DMS153 treated with DMSO at 0.1 percent for 48 hours (cell line): Measurements from ENCODE around the gene SYT1.

ENCODE experiments used
- DNase-seq: peaks from one replicate; lab custom pipeline; 2025; ENCODE audit not compliant: unreplicated experiment; lab: John Stamatoyannopoulos, UW

The SYT1 gene

GRCh38 chr12:79127271-79127751, 262.7 kb downstream of the SYT1 start:
- DNase-seq: no peak

DNA sequence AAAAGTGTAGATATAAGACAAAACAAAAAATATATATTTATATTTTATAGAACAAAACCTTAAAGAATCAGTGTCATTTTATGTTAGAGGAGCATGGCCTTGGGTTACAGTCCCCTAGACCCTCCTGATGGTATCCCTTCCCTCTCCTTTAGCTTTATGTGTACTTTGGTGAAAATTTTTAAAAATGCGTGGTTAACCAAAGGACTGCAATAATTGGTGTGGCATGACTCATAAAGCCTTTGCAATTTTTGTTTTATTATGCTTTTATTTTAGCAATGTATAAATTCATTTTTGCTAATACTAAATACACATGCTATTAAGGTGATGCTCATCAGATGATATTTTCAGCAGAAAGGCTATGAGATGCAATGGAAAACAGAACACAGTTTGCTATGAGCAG, 264.4 kb downstream of the SYT1 start:
- no peak for DNase-seq

DNA sequence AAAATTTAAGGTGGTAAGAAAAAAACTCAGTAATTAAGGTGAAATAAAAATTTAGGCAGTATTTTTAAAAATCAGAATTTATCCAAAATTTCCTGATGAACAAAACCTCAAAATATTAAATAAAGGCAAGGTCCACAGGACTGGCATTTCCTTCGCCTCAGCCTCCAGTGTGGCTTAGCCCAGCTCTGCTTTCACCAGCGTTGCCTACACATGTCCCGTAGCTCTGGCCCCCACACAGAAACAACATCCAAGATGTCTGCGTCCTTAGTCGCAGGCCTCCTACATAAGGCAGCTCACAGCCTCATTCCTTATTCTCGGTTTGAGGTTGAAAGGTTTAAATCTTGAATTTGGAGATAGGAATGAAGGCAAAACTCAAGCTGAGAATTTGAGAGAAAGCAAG, 274.3 kb downstream of the SYT1 start:
- no peak for DNase-seq

DNA sequence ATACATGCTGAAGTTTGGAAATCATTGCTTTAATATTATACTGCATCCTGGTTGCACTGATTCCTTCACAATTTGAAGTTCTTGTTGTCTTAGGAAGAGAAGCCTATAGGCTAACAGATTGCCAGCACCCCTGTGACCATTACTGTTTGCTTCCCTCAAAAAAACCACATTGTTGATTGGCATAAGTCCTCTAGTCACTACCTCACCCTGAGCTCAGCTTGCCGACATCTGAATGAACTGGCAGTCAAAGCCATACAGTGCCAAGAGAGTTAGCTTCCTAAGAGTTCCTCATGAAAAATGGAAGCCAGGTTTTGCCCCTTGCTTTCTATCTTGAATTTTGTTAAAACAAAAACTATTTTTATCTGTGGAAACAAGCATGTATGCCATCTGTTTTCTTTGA, 276.1 kb downstream of the SYT1 start:
- DNase-seq: no peak

DNA sequence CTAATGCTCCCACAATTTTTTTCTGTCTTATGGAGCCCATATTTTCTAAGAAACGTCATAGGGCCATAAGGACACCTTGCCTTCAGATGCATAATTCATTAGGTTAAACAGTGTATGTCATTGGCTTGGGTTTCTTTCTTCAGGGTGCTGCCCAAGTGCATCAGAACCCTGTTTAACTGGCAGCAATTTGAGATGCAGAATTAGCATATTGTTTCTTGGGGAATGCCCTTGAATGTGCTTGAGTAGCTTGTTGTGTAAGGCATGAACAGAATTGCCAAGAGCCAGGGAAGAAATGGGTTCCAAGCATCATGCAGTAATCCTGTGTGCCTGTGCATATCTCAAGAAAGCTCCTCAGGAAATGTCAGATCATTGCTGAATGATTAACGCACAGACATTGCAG, 277.2 kb downstream of the SYT1 start:
- no peak for DNase-seq

- no peak for DNase-seq
These were observed 279.2 kb downstream of the SYT1 start for GRCh38 chr12:79143803-79144202.

DNA sequence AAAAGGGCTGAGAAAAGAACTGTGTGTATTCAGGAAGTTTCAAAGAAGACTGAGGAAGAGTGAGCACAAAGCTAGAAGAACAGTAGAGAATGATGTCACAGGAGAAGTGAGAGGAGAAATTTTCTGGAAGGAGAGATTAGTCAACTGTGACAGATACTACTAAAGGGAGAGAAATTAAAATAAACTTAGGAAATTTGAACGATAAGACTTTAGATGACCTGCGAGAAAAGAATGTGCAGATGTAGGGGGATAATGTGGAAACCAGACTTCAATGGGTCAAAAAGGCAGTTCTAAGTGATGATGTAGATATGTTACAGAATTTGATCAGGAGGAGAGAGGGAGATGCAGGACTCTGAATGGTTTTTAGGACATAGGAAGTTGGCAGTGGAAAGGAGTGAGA, 287.4 kb downstream of the SYT1 start:
- no peak for DNase-seq

- no peak for DNase-seq
These were observed 291.1 kb downstream of the SYT1 start for GRCh38 chr12:79155683-79156082.

DNA sequence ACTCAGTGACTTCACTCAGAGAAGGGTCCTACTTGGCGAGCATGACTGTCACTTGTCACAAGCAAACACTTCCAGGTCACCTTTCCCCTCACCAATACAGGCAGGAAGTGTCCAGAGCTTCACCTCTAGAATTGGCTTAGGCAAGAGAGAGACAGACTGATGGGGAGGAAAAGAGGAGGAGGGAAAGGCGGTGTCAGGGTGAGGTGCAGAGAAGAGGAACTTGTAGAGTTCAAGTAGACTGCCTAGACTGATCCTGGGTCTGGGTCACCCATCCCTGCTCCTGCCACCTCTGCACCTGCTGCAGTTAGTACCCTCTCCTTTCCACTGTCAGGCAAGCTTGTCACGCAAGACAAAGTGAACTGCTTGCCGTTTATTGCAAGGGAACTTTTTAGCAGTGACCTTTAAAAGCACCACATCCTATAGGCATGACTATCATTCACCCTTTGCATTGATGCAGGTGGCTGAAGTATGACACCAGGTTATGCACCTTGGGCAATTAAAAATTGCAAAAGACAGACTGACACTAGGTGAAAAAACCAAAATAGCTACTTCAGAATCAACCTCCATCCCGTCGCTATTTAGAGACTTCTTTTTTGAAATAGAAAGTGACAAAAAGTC, 292.4 kb downstream of the SYT1 start:
- DNase-seq: no peak

DNA sequence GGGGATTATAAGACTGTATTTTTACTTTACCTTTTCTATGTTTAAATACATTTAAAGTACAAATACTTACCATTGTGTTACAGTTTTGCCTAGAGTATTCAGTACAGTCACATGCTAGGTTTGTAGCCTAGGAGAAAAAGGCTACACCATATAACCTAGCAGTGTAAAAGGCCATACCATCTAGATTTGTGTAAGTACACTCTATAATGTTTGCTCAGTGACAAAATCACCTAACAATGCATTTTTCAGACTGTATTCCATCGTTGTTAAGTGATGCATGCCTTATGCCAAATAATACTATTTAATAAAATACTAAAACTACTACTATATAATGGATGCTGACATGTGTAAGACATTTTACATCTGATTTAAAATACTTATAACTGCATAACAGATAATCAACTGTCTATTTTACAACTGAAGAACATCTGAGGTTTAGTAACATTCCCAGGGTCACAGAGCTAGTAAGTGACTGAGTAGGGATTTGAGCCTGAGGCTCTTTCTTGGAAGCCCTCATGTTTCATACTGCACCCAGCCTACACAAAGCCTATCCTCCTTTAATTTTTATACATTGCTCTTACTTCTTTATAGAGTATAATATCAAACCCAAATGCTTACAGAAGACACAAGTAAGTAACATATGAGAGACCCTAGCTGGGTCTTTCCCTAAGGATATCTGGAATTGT, 296.8 kb downstream of the SYT1 start:
- DNase-seq: no peak

GRCh38 chr12:79162147-79162772, 297.7 kb downstream of the SYT1 start:
- DNase-seq: no peak

GRCh38 chr12:79162948-79163347, 298.4 kb downstream of the SYT1 start:
- DNase-seq: no peak

DNA sequence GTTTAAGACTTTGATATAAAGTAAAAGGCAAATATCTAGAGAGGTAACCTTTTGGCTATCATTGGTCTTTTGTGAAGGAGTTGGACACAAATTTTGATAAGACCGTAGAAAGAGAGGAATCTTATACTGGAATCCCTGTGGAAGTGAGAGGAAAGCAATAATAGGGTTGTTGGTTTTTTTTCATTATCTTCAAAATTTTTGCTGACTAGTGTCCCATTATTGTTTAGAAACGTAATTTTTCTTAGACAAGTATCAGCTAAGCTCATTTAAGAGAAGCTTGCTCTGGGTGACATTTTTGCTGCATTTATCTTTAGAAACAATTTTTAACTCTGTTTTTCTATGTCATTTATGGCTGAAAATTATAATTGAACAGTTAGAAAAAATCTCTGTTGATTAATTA, 300.3 kb downstream of the SYT1 start:
- DNase-seq: no peak

DNA sequence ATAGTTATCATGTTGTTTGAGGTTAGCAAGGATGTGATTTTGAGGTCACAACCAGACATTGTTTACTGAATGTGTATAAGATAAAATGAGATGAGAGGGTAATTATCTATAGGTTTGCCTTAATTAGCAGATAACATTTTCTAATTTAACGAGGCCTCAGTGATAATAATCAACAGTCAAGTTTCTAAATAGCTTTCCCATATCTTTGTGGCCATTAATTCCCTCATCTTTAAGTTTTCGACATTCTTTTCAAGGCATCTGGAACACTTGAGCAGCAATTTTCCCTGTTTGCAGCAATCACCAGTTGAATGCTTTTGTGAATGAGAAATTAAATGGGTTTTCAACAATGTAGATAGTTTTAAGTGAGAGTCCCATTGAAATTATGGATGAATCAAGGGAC, 304.1 kb downstream of the SYT1 start:
- no peak for DNase-seq

DNA sequence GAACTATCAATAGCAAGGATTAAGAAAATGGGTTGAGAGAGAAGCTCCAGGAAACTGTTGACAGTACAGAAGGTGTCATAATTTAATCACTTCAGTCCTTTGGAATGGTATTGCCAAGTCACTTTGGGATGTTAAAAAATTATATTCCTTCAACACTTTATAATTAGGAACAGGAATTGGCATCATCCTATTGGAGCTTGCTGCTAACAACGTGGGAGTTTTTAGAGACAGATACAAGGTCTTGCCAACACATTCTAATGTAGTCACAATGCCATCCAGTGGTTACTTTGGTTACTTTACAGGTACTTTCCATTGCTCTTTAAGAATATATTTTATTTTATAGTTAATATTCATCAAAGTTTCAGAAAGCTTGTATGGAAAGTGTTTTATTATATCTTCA, 310.1 kb downstream of the SYT1 start:
- DNase-seq: no peak

- no peak for DNase-seq
These were observed 318.4 kb downstream of the SYT1 start for GRCh38 chr12:79183003-79183402.

DNA sequence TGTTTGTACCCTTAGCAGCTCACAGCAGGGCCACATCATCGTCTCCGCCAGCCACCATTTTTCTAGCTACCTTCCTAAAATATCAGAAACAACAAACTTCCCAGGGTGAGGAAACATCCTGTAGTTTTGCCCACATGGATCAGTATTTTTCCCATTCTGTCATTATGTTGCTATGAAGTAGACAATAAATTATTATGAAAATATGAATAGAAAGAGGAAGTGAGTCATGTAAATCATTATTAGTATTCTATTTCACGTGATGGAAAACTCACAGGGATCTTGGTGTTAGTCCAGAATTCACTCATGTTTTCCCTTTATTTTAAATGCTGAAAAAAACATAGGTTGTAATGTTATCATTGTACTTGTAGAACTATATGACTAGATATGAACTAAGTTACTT, 319.4 kb downstream of the SYT1 start:
- DNase-seq: no peak

GRCh38 chr12:79186506-79186905, 321.9 kb downstream of the SYT1 start:
- DNase-seq: no peak

DNA sequence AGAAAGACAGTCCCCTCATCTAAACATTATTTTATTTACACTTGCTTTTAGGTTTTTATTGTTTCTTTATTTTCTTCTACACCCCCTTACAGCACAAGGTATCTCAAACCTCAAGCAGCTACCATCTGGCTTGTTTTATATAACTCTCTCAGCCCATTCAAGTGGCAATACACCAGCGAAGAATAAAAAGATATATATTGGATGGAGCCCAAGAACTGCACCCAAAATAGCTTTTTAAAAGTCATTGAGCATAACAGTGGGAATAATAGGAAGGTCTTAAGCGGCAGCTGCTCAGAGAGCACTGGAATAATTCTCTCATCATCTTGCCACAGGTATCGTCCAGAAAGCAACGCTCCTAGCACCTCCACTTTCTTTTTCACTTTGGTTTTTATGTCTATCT, 322.5 kb downstream of the SYT1 start:
- DNase-seq: peak; percentile 50

- no peak for DNase-seq
These were observed 326.8 kb downstream of the SYT1 start for GRCh38 chr12:79191391-79191790.

DNA sequence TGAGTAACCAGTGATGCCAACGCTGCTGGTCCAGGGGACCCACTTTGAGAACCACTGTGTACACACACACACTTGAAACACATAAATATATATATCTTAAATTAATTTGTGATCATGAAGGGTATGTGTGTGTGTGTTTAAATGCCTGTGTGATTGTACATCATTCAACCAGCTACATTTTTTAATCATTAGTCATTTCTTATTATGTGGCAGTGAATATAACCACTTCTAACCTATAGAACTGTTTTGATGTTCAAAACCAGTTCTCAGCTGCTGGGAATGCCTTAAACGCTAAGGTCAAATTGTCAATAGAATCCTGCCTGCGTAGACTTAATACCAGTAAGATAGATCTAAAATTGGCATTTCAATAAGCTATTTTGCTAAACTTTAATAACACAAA, 330.0 kb downstream of the SYT1 start:
- no peak for DNase-seq

DNA sequence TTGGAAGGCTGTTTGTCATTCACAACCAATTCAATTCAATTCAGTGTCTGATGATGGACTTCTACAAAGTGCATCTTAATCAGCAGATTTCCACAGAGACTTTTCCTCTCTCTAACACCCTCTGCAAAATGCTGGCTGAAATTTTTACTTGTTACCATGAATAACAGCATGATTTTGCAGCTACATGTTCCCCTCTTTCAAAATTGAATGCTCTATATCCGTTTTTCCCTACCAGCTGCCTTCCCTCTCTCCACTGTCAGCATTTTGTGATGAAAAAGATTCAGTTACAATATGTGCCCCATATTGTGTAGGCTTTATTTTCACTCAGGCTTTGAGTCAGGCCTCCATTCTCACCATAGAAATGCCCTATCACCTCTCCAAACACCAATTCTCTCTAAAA, 334.6 kb downstream of the SYT1 start:
- no peak for DNase-seq

DNA sequence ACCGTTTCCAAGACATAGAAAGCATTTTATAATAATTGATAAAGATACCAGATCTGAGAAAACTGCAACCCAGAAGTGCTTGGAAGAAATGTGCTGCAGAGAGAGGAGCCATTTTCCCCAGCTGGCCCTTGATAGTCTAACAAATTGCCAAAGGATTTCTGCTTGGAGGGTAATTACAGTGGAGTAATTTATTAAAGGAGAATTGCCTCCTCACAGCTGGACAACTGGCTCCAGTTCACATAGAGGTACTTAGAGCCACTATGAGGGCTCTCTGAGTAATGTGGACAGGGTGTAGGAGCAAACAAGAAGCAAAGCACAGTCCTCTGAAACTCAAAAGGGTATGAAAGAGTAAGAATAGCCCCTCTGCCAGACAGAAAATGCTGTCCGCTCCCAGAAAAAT, 335.6 kb downstream of the SYT1 start:
- DNase-seq: no peak
